Heart left ventricle (tissue), 13 donors: Measurements from ENCODE around the gene EFCAB10.

Experiments used
- CTCF ChIP-seq, 12 donors: fragments of 200-600 bp; sonication (generic) in 4 of 12; IDR thresholded peaks; one replicate each; pipeline versions ENCODE4 v1.5.0 to v1.8.0; 2018 to 2022; ENCODE audit warnings: antibody characterized with exemption in 12 of 12, mild to moderate bottlenecking in 5 of 12
- POLR2A ChIP-seq, 2 donors: fragments of 450-650 bp; IDR thresholded peaks; one replicate each; pipeline ENCODE4 v1.6.1; 2017; ENCODE audit warnings: antibody characterized with exemption in 2 of 2, mild to moderate bottlenecking in 2 of 2, moderate library complexity in 2 of 2
- donor health status: ischemic (EF 13 %, LVEDD 7.1; RV severe dilation, severe dysfunction).
- donor health status: DM: no; HTN: yes; CAD: no.
- donor health status: DM: no; HTN: no; CAD: no.
- donor health status: ischemic (EF 25% LVEDD 6.9; RV normal size, moderate dysfunction).
- donor health status: ischemic (EF 25% LVEDD 5.7; RV mildly dilated, moderate dysfunction).
- donor health status: ischemic (EF 35%, LVEDD 5.7; RV mildly dilated, moderate dysfunction).
- donor health status: nonischemic (EF 11% LVEDD 7.7; RV severe dilation, severe dysfunction).
- donor health status: DM: yes; HTN: yes; CAD: no.
- donor health status: PGD.
- donor health status: ischemic (EF 29% LVEDD 5.4; RV normal size, mild dysfunction).
- donor health status: nonischemic (EF 23%, LVEDD 6.1; RV moderate dilation, normal function).

- TF ChIP-seq CTCF (IDR thresholded peaks at IDR 0.05) (no peak), POLR2A (IDR thresholded peaks at IDR 0.05) (no peak)
These were observed 19.6 kb upstream of the EFCAB10 start for GRCh38 chr7:105600720-105601550.
